ENCODE data around the gene LSM14A.
A peak's percentile ranks its signal among the peaks of the same experiment; 100 is the strongest.
"Not testable (repeated sequence)": the region's sequence is repeated elsewhere in the genome, so short reads cannot be mapped to it uniquely, and the experiment has no call there.

LSM14A gene
- total RNA-seq, result 200 to 249 (median 227) reads per million in 4 experiments

GRCh38 chr19:34171877-34172660, at the start of gene LSM14A:
LSM14A (plus strand) TSS chr19:34172504; CDS start chr19:34172643, 139 bp downstream.
- peak; percentile 88 for DNase-seq

GRCh38 chr19:34124828-34125227, 47.5 kb upstream of the LSM14A start:
- no peak for DNase-seq

GRCh38 chr19:34126966-34127365, 45.3 kb upstream of the LSM14A start:
- DNase-seq, result no peak

- no peak for DNase-seq
These were observed 44.6 kb upstream of the LSM14A start for GRCh38 chr19:34127684-34128189.

GRCh38 chr19:34128558-34129250, 43.6 kb upstream of the LSM14A start:
- DNase-seq, result no peak

- no peak for DNase-seq
These were observed 41.2 kb upstream of the LSM14A start for GRCh38 chr19:34131100-34131499.

GRCh38 chr19:34132145-34132544, 40.2 kb upstream of the LSM14A start:
- DNase-seq, result not testable (repeated sequence)

- DNase-seq, result not testable (repeated sequence)
These were observed 39.6 kb upstream of the LSM14A start for GRCh38 chr19:34132706-34133105.

- peak; percentile 90 for DNase-seq
These were observed 37.9 kb upstream of the LSM14A start for GRCh38 chr19:34134190-34135053.

- no peak for DNase-seq
These were observed 37.1 kb upstream of the LSM14A start for GRCh38 chr19:34135054-34135800.

GRCh38 chr19:34135821-34136611, 36.3 kb upstream of the LSM14A start:
- no peak for DNase-seq

- no peak for DNase-seq
These were observed 31.3 kb upstream of the LSM14A start for GRCh38 chr19:34141025-34141424.

- no peak for DNase-seq
These were observed 29.9 kb upstream of the LSM14A start for GRCh38 chr19:34142440-34142839.

- peak; percentile 35 for DNase-seq
These were observed 26.5 kb upstream of the LSM14A start for GRCh38 chr19:34145741-34146202.

- DNase-seq, result no peak
These were observed 23.6 kb upstream of the LSM14A start for GRCh38 chr19:34148658-34149185.

- DNase-seq, result no peak
These were observed 22.4 kb upstream of the LSM14A start for GRCh38 chr19:34149873-34150272.

GRCh38 chr19:34150558-34150957, 21.7 kb upstream of the LSM14A start:
- no peak for DNase-seq

- no peak for DNase-seq
These were observed 20.9 kb upstream of the LSM14A start for GRCh38 chr19:34151439-34151838.

GRCh38 chr19:34154401-34154800, 17.9 kb upstream of the LSM14A start:
- DNase-seq, result no peak

GRCh38 chr19:34155686-34156085, 16.6 kb upstream of the LSM14A start:
- no peak for DNase-seq

GRCh38 chr19:34158966-34159365, 13.3 kb upstream of the LSM14A start:
- not testable (repeated sequence) for DNase-seq

All from effector CD8-positive, alpha-beta T cell (primary cell).